ELR (cell line): ENCODE results near the gene PKN3.
"Not testable (repeated sequence)": the region's sequence is repeated elsewhere in the genome, so short reads cannot be mapped to it uniquely, and the experiment has no call there.

Experiments used
- DNase-seq: peaks from one replicate; pipeline ENCODE4 v3.0.0-alpha.2; 2015; ENCODE audit warnings: low read depth

PKN3 gene

GRCh38 chr9:128693738-128694137, 8.6 kb upstream of the PKN3 start:
- not testable (repeated sequence) for DNase-seq

DNA sequence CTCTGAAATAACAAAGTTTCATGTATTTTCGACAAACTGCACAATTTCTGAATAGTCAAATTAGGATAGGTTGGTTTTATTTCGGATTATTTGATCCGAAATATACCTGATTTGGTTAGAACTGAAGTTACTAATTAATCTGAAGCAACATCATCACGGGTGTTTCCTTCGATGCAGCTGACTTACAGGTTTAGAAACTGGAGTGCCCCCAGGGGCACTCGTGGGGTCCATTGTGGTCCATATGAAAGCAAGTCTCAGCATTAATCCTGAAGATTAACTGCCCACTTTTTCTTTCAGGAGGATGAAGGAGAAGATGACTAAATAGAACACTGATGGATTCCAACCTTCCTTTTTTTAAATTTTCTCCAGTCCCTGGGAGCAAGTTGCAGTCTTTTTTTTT, 8.0 kb upstream of the PKN3 start:
- no peak for DNase-seq

DNA sequence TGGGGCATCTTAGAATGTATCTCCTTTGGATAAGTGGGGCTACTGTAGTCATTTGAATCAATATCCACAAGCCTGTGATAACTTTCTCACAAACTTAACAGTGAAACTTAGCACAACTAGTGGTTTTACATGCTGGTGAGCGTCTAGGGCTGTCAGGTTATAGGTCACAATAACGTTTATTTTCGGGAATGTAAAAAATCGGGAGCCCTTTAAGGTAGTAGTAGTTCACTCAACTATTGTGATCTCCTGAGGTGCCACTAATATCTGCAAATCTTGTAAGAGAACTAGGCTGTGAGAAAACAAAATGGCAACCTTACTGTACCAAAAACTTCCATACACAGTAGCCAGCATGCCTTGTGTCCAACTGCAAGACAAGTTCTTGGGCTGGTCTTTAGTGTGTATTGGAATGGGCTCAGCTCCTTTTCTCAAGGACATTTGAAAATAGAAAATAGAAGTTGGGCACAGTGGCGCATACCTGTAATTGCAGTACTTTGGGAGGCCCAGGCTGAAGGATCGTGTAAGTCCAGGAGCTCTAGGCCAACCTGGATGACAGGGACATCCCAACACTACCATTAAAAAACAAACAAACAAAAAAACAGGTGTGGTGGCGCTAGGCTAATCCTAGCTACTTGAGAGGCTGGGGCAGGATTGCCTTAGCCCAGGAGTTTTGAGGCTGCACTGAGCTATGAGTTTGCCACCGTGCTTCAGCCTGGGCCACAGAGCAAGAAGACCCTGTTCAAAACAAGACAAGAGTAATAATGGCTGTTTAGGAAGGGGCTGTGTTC, 5.2 kb upstream of the PKN3 start:
- no peak for DNase-seq

GRCh38 chr9:128699096-128699795, 3.1 kb upstream of the PKN3 start:
- DNase-seq = not testable (repeated sequence)

- no peak for DNase-seq
These were observed 962 bp upstream of the PKN3 start for GRCh38 chr9:128701227-128701854.

- DNase-seq = peak; percentile 50
These were observed 779 bp downstream of the PKN3 start for GRCh38 chr9:128702949-128703615.

GRCh38 chr9:128703616-128704355, 1.5 kb downstream of the PKN3 start:
- no peak for DNase-seq

DNA sequence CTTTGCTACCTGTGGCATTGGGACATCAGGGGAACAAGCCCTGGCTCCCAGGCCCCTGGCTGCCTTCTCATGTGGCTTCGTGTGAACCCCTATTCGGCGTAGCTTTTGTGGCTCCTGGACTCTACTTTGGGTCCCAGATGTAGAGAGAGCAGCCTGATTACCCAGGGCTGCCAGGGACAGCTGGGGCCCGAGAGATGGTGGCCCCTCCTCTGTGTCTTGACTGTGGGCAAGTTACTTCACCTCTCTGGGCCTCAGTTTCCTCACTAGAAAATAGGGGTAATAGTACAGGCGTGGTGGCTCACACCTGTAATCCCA, 2.0 kb downstream of the PKN3 start:
- no peak for DNase-seq

- DNase-seq = no peak
These were observed 3.0 kb downstream of the PKN3 start for GRCh38 chr9:128705051-128705965.

- no peak for DNase-seq
These were observed 3.7 kb downstream of the PKN3 start for GRCh38 chr9:128706045-128706444.

DNA sequence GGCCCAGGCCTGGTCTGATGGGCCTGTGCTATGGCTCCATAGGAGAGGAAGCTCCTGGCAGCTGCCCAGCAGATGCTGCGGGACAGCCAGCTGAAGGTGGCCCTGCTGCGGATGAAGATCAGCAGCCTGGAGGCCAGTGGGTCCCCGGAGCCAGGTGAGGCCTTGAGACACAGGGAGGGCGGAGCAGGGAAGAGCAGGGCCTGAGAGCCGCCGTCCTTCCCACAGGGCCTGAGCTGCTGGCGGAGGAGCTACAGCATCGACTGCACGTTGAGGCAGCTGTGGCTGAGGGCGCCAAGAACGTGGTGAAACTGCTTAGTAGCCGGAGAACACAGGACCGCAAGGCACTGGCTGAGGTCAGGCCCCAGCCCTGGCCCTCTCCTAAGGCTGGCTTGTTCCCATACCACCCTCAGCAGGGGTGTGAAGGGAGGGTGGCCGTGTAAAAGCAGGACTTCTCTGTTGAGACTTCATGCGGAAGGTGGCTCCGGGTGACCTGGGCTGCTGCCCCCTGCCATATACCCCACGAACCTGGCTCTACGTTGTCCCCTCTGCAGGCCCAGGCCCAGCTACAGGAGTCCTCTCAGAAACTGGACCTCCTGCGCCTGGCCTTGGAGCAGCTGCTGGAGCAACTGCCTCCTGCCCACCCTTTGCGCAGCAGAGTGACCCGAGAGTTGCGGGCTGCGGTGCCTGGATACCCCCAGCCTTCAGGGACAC, 4.5 kb downstream of the PKN3 start:
- DNase-seq = no peak

DNA sequence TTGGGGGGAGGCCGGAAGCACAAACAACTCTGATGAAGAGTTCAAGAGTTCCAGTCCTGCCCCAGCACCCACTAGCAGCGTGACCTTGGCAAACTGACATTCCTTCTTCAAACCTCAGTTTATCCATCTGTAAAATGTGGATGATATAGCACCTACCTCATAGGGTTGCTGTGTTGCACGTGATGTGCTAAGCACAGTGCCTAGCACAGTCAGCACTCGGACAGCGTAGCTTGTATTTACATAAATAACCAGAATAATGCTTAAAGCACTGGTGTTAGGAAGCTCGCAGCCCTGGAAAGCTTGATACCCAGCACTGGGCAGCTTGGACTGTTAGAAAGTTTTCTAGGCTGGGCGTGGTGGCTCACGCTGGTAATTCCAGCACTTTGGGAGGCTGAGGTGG, 5.1 kb downstream of the PKN3 start:
- no peak for DNase-seq

GRCh38 chr9:128712451-128713410, 10.4 kb downstream of the PKN3 start:
- DNase-seq = no peak

DNA sequence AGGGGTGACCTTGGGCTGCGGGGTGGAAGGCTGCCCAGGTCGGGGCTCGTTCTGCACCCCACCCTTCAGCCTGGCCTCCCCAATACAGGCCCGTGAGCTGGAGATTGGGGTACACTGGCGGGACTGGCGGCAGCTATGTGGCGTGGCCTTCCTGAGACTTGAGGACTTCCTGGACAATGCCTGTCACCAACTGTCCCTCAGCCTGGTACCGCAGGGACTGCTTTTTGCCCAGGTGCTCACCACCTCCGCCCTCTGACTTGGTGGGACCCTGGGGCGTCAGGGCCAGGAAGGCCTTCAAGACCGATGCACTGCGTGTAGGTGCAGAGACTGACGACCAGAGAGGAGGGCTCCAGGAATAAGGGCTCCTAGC, 11.1 kb downstream of the PKN3 start:
- DNase-seq = no peak

- no peak for DNase-seq
These were observed 11.8 kb downstream of the PKN3 start for GRCh38 chr9:128713941-128714573.

DNA sequence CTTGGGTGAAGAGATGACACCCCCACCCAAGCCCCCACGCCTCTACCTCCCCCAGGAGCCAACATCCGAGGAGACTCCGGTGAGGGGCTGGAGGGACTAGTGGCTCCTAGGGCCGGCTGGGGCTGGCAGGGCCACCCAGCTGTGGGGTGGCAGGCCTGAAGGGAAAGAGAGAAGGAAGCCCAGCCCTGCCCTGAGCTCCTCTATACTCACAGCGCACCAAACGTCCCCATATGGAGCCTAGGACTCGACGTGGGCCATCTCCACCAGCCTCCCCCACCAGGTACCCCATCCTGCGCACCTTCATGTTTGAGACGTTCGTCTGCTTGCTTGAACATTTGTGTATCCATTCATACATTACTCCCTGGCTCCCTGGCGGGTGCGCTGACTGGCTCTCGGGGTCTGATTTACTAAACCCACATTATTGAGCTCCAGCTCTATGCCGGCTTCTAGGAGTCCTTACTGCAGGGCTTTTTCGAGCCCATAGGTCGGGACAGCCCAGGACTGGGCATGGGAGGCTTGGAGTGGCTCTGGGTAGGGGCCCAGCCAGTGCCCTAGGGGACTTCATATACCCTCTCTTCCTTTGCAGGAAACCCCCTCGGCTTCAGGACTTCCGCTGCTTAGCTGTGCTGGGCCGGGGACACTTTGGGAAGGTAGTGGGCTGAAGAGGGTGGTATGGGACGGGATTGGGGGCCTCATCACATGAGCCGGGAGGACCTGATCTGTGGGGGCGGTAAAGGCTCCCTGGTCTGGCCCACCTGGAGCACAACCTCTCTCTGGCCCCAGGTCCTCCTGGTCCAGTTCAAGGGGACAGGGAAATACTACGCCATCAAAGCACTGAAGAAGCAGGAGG, 12.5 kb downstream of the PKN3 start:
- DNase-seq = no peak

GRCh38 chr9:128715436-128715750, 13.1 kb downstream of the PKN3 start:
- DNase-seq = no peak
